GM12878 (cell line): ENCODE results near the gene CYP2C18. TPM values are rescaled to one million over a fixed set of nuclear protein-coding genes. Genes with fewer than 3 reads are reported as not detected.

Experiments used
- ATAC-seq: fragments of 200-7000 bp; cut with Tn5 transposase; 3 replicates; pipeline ENCODE4 v1.9.1; 2020; ENCODE audit warnings: mild to moderate bottlenecking, moderate library complexity
- BruUV-seq: library from RNA; stranded (reverse); fragments of 400-500 nt; replicated peaks from 2 replicates; lab custom pipeline; 2021; lab: Mats Ljungman, UMichigan
- CTCF ChIA-PET: fragments of 300-600 bp; sonication (Branson Sonifier 250); formaldehyde crosslinking; extraction: SDS; loops from one replicate; lab custom pipeline; 2021; ENCODE audit warnings: inconsistent platforms; lab: Yijun Ruan, JAX
- POLR2A ChIA-PET: fragments of 350-600 bp; formaldehyde crosslinking; extraction: SDS; loops from one replicate; lab custom pipeline; 2021; ENCODE audit warnings: inconsistent platforms; lab: Charles Lee
- RAD21 ChIA-PET: fragments of 300-600 bp; sonication (Branson Sonifier 250); formaldehyde crosslinking; loops from one replicate; lab custom pipeline; 2023; ENCODE audit warnings: antibody characterized with exemption; ENCODE audit not compliant: unreplicated experiment; lab: Charles Lee
- SMC1A ChIA-PET: fragments of 300-600 bp; sonication (Branson Sonifier 250); formaldehyde crosslinking; loops from one replicate; lab custom pipeline; 2023; ENCODE audit not compliant: unreplicated experiment, uncharacterized antibody; lab: Charles Lee
- DNase-seq: peaks from one replicate; pipeline ENCODE4 v3.0.0-alpha.2; 2011; ENCODE audit warnings: low read depth, low spot score
- FAIRE-seq: peaks from 3 replicates; lab custom pipeline; 2011; peaks lifted over from hg19 to GRCh38; lab: Jason Lieb, UNC
- H2AFZ ChIP-seq: 2 replicates; pipeline ENCODE4 v1.6.0; 2011; ENCODE audit warnings: low read depth, low read length, control low read depth; ENCODE audit not compliant: control insufficient read depth
- H3K27ac ChIP-seq: 2 replicates; pipeline ENCODE4 v1.5.1; 2011; ENCODE audit warnings: control low read depth; ENCODE audit not compliant: control insufficient read depth, insufficient read depth
- H3K27me3 ChIP-seq, 2 experiments: replicated peaks in 1 of 2; 2 replicates each; pipeline versions ENCODE4 v1.6.0 to v1.6.1; 2011; ENCODE audit warnings: low read length in 1 of 2; ENCODE audit not compliant: control insufficient read depth in 2 of 2, insufficient read depth in 2 of 2
- H3K36me3 ChIP-seq, 2 experiments: 2 replicates each; pipeline ENCODE4 v1.5.1; 2011; ENCODE audit warnings: low read length in 1 of 2; ENCODE audit not compliant: control insufficient read depth in 2 of 2, insufficient read depth in 2 of 2
- H3K4me1 ChIP-seq: 2 replicates; pipeline ENCODE4 v1.6.1; 2011; ENCODE audit warnings: mild to moderate bottlenecking, low read length, moderate library complexity, mixed read lengths; ENCODE audit not compliant: control insufficient read depth, insufficient read depth
- H3K4me2 ChIP-seq: 2 replicates; pipeline ENCODE4 v1.6.0; 2011; ENCODE audit warnings: control low read depth; ENCODE audit not compliant: control insufficient read depth, insufficient read depth
- H3K4me3 ChIP-seq: fragments of 200-600 bp; sonication (generic); 2 replicates; pipeline ENCODE4 v1.5.1; 2016
- H3K79me2 ChIP-seq: 2 replicates; pipeline ENCODE4 v1.6.0; 2011; ENCODE audit warnings: low read length; ENCODE audit not compliant: control insufficient read depth, insufficient read depth
- H3K9ac ChIP-seq: 2 replicates; pipeline ENCODE4 v1.8.0; 2011; ENCODE audit warnings: low read length, control low read depth, mixed read lengths; ENCODE audit not compliant: control insufficient read depth, insufficient read depth
- H3K9me3 ChIP-seq: replicated peaks from 3 replicates; pipeline ENCODE4 v1.5.1; 2011; ENCODE audit warnings: mild to moderate bottlenecking, low read length; ENCODE audit not compliant: control insufficient read depth, insufficient read depth
- H4K20me1 ChIP-seq: 2 replicates; pipeline ENCODE4 v1.6.0; 2011; ENCODE audit not compliant: control insufficient read depth, insufficient read depth
- ATF7 ChIP-seq: fragments of 450-650 bp; IDR thresholded peaks from 2 replicates; pipeline ENCODE4 v1.6.1; 2016; ENCODE audit warnings: low read depth, mild to moderate bottlenecking
- ESRRA ChIP-seq: IDR thresholded peaks from 2 replicates; pipeline ENCODE4 v1.6.1; 2012; ENCODE audit warnings: mild to moderate bottlenecking, low read length, improper control_type of control experiment
- HDAC6 ChIP-seq: fragments of 200-600 bp; sonication (generic); IDR thresholded peaks from one replicate; pipeline ENCODE4 v1.8.0; 2017; ENCODE audit warnings: antibody characterized with exemption; ENCODE audit not compliant: unreplicated experiment
- IRF4 ChIP-seq: IDR thresholded peaks from 2 replicates; pipeline ENCODE4 v1.6.1; 2011; ENCODE audit warnings: low read depth, low read length
- IRF5 ChIP-seq: fragments of 450-650 bp; IDR thresholded peaks from 2 replicates; pipeline ENCODE4 v1.6.1; 2017; ENCODE audit warnings: borderline replicate concordance
- MTA2 ChIP-seq: fragments of 450-650 bp; IDR thresholded peaks from 2 replicates; pipeline ENCODE4 v1.6.1; 2016; ENCODE audit warnings: low read depth, mild to moderate bottlenecking, moderate library complexity
- POLR2AphosphoS5 ChIP-seq: IDR thresholded peaks from 2 replicates; pipeline ENCODE4 v1.6.1; 2011; ENCODE audit warnings: mild to moderate bottlenecking, low read length, inconsistent platforms
- SIX5 ChIP-seq: IDR thresholded peaks from 2 replicates; pipeline ENCODE4 v1.6.1; 2011; ENCODE audit warnings: mild to moderate bottlenecking, low read depth, low read length, moderate library complexity; ENCODE audit not compliant: severe bottlenecking
- SREBF2 ChIP-seq: IDR thresholded peaks from 2 replicates; pipeline ENCODE4 v1.6.1; 2012; ENCODE audit warnings: mild to moderate bottlenecking, low read length
- TCF12 ChIP-seq: IDR thresholded peaks from 2 replicates; pipeline ENCODE4 v1.6.1; 2011; ENCODE audit warnings: low read depth, mild to moderate bottlenecking, low read length
- ZNF622 ChIP-seq: fragments of 450-650 bp; IDR thresholded peaks from 2 replicates; pipeline ENCODE4 v1.6.1; 2017; ENCODE audit warnings: mild to moderate bottlenecking, inconsistent platforms
- WGBS: methylation state at CpG from one replicate; pipeline ENCODE4 v1.1.6; 2016; ENCODE audit warnings: low lambda C conversion rate; ENCODE audit not compliant: insufficient replicate concordance, insufficient coverage; ENCODE audit errors: missing lambda C conversion rate; 5-methylcytosine and 5-hydroxymethylcytosine counted together
- in situ Hi-C: fragments of 300-500 bp; cut with MboI; formaldehyde crosslinking; loops from 9 replicates; pipeline ENCODE4 v1.14.3; 2018; ENCODE audit warnings: mixed read lengths
- intact Hi-C: fragments of 100-400 bp; cut with micrococcal nuclease; formaldehyde crosslinking; loops from one replicate; pipeline ENCODE4 v1.14.2; 2022; ENCODE audit not compliant: unreplicated experiment
- polyA plus RNA-seq, 11 experiments: library from polyadenylated mRNA; depleted of rRNA in 4 of 11; unstranded in 6 of 11; stranded (reverse) in 5 of 11; fragments of >200 nt; fragmentation: Nextera tagmentation in 4 of 11; fragmentation: Illumina TruSeq in 1 of 11; extraction: Ambion mirVana in 4 of 11; extraction: Trizol in 1 of 11; gene quantifications; 1 replicate in 1 of 11; 2 replicates in 10 of 11; pipeline versions ENCODE4 v1.2.1 to v1.2.3, GENCODE V29; 2011 to 2016; ENCODE audit warnings: inconsistent platforms in 2 of 11, missing spikeins in 2 of 11, low read depth in 1 of 11
- total RNA-seq, 4 experiments: library from RNA; depleted of rRNA in 3 of 4; stranded (reverse); fragments of >200 nt in 3 of 4; fragmentation: Illumina TruSeq in 1 of 4; extraction: Trizol in 1 of 4; gene quantifications; 2 replicates each; pipeline versions ENCODE4 v1.2.1 to v1.2.3, GENCODE V29; 2013 to 2021
- TF ChIP-seq, protein P1 (sequence below): fragments of 450-650 bp; IDR thresholded peaks from 2 replicates; pipeline ENCODE4 v1.6.1; 2016; ENCODE audit warnings: mild to moderate bottlenecking
- TF ChIP-seq, protein P2 (sequence below): IDR thresholded peaks from 2 replicates; pipeline ENCODE4 v1.6.1; 2012; ENCODE audit warnings: low read depth, low read length, improper control_type of control experiment
- TF ChIP-seq, protein P3 (sequence below): IDR thresholded peaks from 2 replicates; pipeline ENCODE4 v1.6.1; 2012; ENCODE audit warnings: low read length, inconsistent platforms
- TF ChIP-seq, protein P4 (sequence below): fragments of 450-650 bp; formaldehyde crosslinking; IDR thresholded peaks from 2 replicates; pipeline ENCODE4 v1.4.0; 2020; ENCODE audit warnings: mild to moderate bottlenecking, moderate library complexity
- TF ChIP-seq, protein P5 (sequence below): IDR thresholded peaks from 2 replicates; pipeline ENCODE4 v1.6.1; 2012; ENCODE audit warnings: low read depth, low read length, improper control_type of control experiment

The CYP2C18 gene
- total and polyA plus RNA-seq, 10 of the 15 experiments (the other 5 are each of a cell fraction or from before 2014, with no cell fraction given), result 0.05 to 0.12 (median 0.07) TPM; not detected in 5

DNA sequence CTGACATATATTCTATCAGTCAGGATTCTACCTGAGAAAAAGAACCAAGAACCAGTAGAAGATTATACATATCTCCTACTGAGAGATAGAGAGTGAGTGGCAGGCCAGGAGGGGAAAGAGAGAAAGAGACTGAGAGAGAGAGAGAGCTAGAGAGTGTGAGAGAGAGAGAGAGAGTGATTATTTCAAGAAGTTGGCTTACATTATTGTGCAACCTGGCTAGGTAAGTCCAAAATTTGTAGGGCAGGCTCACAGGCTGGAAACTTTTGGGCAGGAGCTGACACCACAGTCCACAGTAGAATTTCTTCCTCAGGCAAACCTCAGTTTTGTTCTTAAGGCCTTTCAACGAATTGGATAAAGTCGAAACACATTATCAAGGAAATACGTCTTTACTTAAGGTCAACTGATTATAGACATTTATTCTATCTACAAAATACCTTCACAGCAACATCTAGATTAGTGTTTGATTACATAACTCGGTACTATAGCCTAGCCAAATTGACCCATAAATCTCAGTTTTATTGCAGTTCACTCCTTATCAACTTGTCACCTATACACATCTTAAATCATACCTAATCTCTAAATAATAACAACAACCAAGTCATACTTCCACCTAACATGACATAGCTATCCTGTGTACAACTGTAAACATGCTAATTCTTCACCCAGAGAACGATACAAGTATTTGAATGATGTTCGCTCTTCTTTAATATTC lies 17.0 kb upstream of the CYP2C18 start:
- DNase-seq (no peak), FAIRE-seq (no peak), ATAC-seq (no peak)
- no peaks in the 10 kb centered on the region for H3K4me1 ChIP-seq
- ChIA-PET CTCF (no interaction called here), RAD21 (no interaction called here), POLR2A (no interaction called here), SMC1A (no interaction called here)
- H3K27me3 ChIP-seq, result no peaks in the 10 kb centered on the region
- BruUV-seq, result no TSS peak
- H4K20me1 ChIP-seq, result no peaks in the 10 kb centered on the region
- no peak overlapping the region for H3K9ac ChIP-seq
- in situ Hi-C loops (no loop called here), intact Hi-C loops (no loop called here)
- WGBS, result 33% methylated on average over 6 of the region's 6 CpGs
- H3K4me2 ChIP-seq, result no peak overlapping the region
- no peaks in the 10 kb centered on the region for H3K9me3 ChIP-seq
- H3K36me3 ChIP-seq, result no peaks in the 10 kb centered on the region
- no peak overlapping the region for H3K27ac ChIP-seq
- H3K79me2 ChIP-seq, result no peaks in the 10 kb centered on the region
- no peak overlapping the region for H3K4me3 ChIP-seq
- H2AFZ ChIP-seq, result no peak overlapping the region
- TF ChIP-seq, protein P1, sequence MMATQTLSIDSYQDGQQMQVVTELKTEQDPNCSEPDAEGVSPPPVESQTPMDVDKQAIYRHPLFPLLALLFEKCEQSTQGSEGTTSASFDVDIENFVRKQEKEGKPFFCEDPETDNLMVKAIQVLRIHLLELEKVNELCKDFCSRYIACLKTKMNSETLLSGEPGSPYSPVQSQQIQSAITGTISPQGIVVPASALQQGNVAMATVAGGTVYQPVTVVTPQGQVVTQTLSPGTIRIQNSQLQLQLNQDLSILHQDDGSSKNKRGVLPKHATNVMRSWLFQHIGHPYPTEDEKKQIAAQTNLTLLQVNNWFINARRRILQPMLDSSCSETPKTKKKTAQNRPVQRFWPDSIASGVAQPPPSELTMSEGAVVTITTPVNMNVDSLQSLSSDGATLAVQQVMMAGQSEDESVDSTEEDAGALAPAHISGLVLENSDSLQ, result no peak
- TF ChIP-seq, protein P2, sequence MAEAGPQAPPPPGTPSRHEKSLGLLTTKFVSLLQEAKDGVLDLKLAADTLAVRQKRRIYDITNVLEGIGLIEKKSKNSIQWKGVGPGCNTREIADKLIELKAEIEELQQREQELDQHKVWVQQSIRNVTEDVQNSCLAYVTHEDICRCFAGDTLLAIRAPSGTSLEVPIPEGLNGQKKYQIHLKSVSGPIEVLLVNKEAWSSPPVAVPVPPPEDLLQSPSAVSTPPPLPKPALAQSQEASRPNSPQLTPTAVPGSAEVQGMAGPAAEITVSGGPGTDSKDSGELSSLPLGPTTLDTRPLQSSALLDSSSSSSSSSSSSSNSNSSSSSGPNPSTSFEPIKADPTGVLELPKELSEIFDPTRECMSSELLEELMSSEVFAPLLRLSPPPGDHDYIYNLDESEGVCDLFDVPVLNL, result no peak
- TF ChIP-seq, protein P3, sequence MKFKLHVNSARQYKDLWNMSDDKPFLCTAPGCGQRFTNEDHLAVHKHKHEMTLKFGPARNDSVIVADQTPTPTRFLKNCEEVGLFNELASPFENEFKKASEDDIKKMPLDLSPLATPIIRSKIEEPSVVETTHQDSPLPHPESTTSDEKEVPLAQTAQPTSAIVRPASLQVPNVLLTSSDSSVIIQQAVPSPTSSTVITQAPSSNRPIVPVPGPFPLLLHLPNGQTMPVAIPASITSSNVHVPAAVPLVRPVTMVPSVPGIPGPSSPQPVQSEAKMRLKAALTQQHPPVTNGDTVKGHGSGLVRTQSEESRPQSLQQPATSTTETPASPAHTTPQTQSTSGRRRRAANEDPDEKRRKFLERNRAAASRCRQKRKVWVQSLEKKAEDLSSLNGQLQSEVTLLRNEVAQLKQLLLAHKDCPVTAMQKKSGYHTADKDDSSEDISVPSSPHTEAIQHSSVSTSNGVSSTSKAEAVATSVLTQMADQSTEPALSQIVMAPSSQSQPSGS, result no peak
- TF ChIP-seq HDAC6, result no peak
- TF ChIP-seq, protein P4, sequence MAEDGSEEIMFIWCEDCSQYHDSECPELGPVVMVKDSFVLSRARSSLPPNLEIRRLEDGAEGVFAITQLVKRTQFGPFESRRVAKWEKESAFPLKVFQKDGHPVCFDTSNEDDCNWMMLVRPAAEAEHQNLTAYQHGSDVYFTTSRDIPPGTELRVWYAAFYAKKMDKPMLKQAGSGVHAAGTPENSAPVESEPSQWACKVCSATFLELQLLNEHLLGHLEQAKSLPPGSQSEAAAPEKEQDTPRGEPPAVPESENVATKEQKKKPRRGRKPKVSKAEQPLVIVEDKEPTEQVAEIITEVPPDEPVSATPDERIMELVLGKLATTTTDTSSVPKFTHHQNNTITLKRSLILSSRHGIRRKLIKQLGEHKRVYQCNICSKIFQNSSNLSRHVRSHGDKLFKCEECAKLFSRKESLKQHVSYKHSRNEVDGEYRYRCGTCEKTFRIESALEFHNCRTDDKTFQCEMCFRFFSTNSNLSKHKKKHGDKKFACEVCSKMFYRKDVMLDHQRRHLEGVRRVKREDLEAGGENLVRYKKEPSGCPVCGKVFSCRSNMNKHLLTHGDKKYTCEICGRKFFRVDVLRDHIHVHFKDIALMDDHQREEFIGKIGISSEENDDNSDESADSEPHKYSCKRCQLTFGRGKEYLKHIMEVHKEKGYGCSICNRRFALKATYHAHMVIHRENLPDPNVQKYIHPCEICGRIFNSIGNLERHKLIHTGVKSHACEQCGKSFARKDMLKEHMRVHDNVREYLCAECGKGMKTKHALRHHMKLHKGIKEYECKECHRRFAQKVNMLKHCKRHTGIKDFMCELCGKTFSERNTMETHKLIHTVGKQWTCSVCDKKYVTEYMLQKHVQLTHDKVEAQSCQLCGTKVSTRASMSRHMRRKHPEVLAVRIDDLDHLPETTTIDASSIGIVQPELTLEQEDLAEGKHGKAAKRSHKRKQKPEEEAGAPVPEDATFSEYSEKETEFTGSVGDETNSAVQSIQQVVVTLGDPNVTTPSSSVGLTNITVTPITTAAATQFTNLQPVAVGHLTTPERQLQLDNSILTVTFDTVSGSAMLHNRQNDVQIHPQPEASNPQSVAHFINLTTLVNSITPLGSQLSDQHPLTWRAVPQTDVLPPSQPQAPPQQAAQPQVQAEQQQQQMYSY, result no peak
- no peak for TF ChIP-seq TCF12
- no peak for TF ChIP-seq ZNF622
- TF ChIP-seq SIX5, result no peak
- no peak for TF ChIP-seq POLR2AphosphoS5
- no peak for TF ChIP-seq SREBF2
- TF ChIP-seq IRF5, result no peak
- no peak for TF ChIP-seq MTA2
- no peak for TF ChIP-seq ATF7
- TF ChIP-seq, protein P5, sequence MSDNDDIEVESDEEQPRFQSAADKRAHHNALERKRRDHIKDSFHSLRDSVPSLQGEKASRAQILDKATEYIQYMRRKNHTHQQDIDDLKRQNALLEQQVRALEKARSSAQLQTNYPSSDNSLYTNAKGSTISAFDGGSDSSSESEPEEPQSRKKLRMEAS, result no peak
- TF ChIP-seq IRF4, result no peak
- TF ChIP-seq ESRRA, result no peak
